Neural progenitor cell (in vitro differentiated cells): ENCODE data around the gene TIAM1. TPM values are rescaled to one million over a fixed set of nuclear protein-coding genes. Genes with fewer than 3 reads are reported as not detected.

Experiments used
- DNase-seq: peaks from one replicate; pipeline ENCODE4 v3.0.0-alpha.2; 2016; ENCODE audit warnings: low spot score
- H2AFZ ChIP-seq: fragments of 200-600 bp; sonication (generic); replicated peaks from 2 replicates; pipeline ENCODE4 v1.6.1; 2016; ENCODE audit warnings: antibody characterized with exemption
- H3F3A ChIP-seq: fragments of 200-600 bp; sonication (generic); 2 replicates; pipeline ENCODE4 v1.6.1; 2016; ENCODE audit warnings: antibody characterized with exemption, low read depth
- H3K27ac ChIP-seq: fragments of 200-600 bp; sonication (generic); 2 replicates; pipeline ENCODE4 v1.5.1; 2016; ENCODE audit warnings: mild to moderate bottlenecking
- H3K27me3 ChIP-seq: fragments of 200-600 bp; sonication (generic); 2 replicates; pipeline ENCODE4 v1.6.1; 2016; ENCODE audit warnings: mild to moderate bottlenecking, moderate library complexity
- H3K36me3 ChIP-seq: fragments of 200-600 bp; sonication (generic); 2 replicates; pipeline ENCODE4 v1.5.1; 2016
- H3K4me1 ChIP-seq: fragments of 200-600 bp; sonication (generic); 2 replicates; pipeline ENCODE4 v1.6.1; 2016; ENCODE audit warnings: mixed run types
- H3K4me2 ChIP-seq: fragments of 200-600 bp; sonication (generic); 2 replicates; pipeline ENCODE4 v1.6.1; 2016
- H3K4me3 ChIP-seq: fragments of 200-600 bp; sonication (generic); 2 replicates; pipeline ENCODE4 v1.5.1; 2016
- H3K79me2 ChIP-seq: fragments of 200-600 bp; sonication (generic); 2 replicates; pipeline ENCODE4 v1.6.1; 2016; ENCODE audit warnings: low read depth
- H3K9ac ChIP-seq: fragments of 200-600 bp; sonication (generic); 2 replicates; pipeline ENCODE4 v1.6.1; 2016
- H3K9me3 ChIP-seq: fragments of 200-600 bp; sonication (generic); 2 replicates; pipeline ENCODE4 v1.5.1; 2016; ENCODE audit warnings: low read depth
- H4K20me1 ChIP-seq: fragments of 200-600 bp; sonication (generic); 2 replicates; pipeline ENCODE4 v1.6.1; 2016; ENCODE audit warnings: low read depth
- H3K27ac Mint-ChIP-seq: 3 replicates; pipeline ENCODE4 v1.8.0; 2021; ENCODE audit warnings: mixed read lengths
- H3K27me3 Mint-ChIP-seq: 2 replicates; pipeline ENCODE4 v1.8.0; 2022; ENCODE audit warnings: low read depth, mild to moderate bottlenecking, inconsistent platforms, moderate library complexity, mixed read lengths; ENCODE audit not compliant: insufficient read depth
- H3K36me3 Mint-ChIP-seq: 3 replicates; pipeline ENCODE4 v1.8.0; 2021; ENCODE audit warnings: mixed read lengths
- H3K4me1 Mint-ChIP-seq: 3 replicates; pipeline ENCODE4 v1.8.0; 2021; ENCODE audit warnings: mixed read lengths
- H3K4me3 Mint-ChIP-seq: 3 replicates; pipeline ENCODE4 v1.8.0; 2021; ENCODE audit warnings: mild to moderate bottlenecking, moderate library complexity, mixed read lengths
- H3K9me3 Mint-ChIP-seq: 3 replicates; pipeline ENCODE4 v1.8.0; 2020; ENCODE audit warnings: mixed read lengths
- EZH2 ChIP-seq: fragments of 200-600 bp; sonication (generic); IDR thresholded peaks from 2 replicates; pipeline ENCODE4 v1.6.1; 2017; ENCODE audit warnings: antibody characterized with exemption, mild to moderate bottlenecking, moderate library complexity
- EZH2phosphoT487 ChIP-seq: fragments of 200-600 bp; sonication (generic); IDR thresholded peaks from 2 replicates; pipeline ENCODE4 v1.6.1; 2017; ENCODE audit warnings: antibody characterized with exemption
- total RNA-seq: library from RNA; depleted of rRNA; stranded (reverse); fragments of >200 nt; gene quantifications from 2 replicates; pipeline ENCODE4 v1.2.3, GENCODE V29; 2015; ENCODE audit warnings: low replicate concordance
- TF ChIP-seq, protein P1 (sequence below): fragments of 200-600 bp; sonication (generic); IDR thresholded peaks from 2 replicates; pipeline ENCODE4 v1.5.1; 2017; ENCODE audit warnings: antibody characterized with exemption, mild to moderate bottlenecking

The TIAM1 gene
- total RNA-seq, 1 donor from 2014 or later: 27.2 TPM

- H3F3A ChIP-seq: no peaks in the 10 kb centered on the region
- no peaks in the 10 kb centered on the region for H4K20me1 ChIP-seq
- H2AFZ ChIP-seq: no peak overlapping the region
- H3K4me1 Mint-ChIP-seq: no peaks in the 10 kb centered on the region
- H3K4me2 ChIP-seq: no peak overlapping the region
- no peak overlapping the region for H3K27ac Mint-ChIP-seq
- no peak for DNase-seq
- H3K36me3 Mint-ChIP-seq: peaks cover 27% of the 10 kb centered on the region
- H3K4me3 ChIP-seq: no peak overlapping the region
- TF ChIP-seq EZH2phosphoT487 (no peak), EZH2 (no peak)
- TF ChIP-seq, protein P1, sequence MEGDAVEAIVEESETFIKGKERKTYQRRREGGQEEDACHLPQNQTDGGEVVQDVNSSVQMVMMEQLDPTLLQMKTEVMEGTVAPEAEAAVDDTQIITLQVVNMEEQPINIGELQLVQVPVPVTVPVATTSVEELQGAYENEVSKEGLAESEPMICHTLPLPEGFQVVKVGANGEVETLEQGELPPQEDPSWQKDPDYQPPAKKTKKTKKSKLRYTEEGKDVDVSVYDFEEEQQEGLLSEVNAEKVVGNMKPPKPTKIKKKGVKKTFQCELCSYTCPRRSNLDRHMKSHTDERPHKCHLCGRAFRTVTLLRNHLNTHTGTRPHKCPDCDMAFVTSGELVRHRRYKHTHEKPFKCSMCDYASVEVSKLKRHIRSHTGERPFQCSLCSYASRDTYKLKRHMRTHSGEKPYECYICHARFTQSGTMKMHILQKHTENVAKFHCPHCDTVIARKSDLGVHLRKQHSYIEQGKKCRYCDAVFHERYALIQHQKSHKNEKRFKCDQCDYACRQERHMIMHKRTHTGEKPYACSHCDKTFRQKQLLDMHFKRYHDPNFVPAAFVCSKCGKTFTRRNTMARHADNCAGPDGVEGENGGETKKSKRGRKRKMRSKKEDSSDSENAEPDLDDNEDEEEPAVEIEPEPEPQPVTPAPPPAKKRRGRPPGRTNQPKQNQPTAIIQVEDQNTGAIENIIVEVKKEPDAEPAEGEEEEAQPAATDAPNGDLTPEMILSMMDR: no peak
- H3K27me3 Mint-ChIP-seq: peaks cover 2% of the 10 kb centered on the region
- H3K27ac ChIP-seq: no peak overlapping the region
- peaks cover 4% of the 10 kb centered on the region for H3K4me1 ChIP-seq
- no peaks in the 10 kb centered on the region for H3K36me3 ChIP-seq
- no peaks in the 10 kb centered on the region for H3K9me3 ChIP-seq
- no peak overlapping the region for H3K9ac ChIP-seq
- H3K27me3 ChIP-seq: no peaks in the 10 kb centered on the region
- H3K4me3 Mint-ChIP-seq: no peak overlapping the region
- H3K9me3 Mint-ChIP-seq: no peaks in the 10 kb centered on the region
- no peaks in the 10 kb centered on the region for H3K79me2 ChIP-seq
Observed at GRCh38 chr21:31196724-31197123, 147.3 kb downstream of the TIAM1 start.

- TF ChIP-seq, protein P1: no peak
- no peak for TF ChIP-seq EZH2
- no peak for TF ChIP-seq EZH2phosphoT487
- H3K4me3 ChIP-seq: no peak overlapping the region
- H3K27me3 Mint-ChIP-seq: peaks cover 2% of the 10 kb centered on the region
Observed at GRCh38 chr21:31195334-31196015, 148.6 kb downstream of the TIAM1 start.

GRCh38 chr21:31194510-31195293, 149.4 kb downstream of the TIAM1 start:
- Histone ChIP-seq H3K4me1 (peaks cover 4% of the 10 kb centered on the region), H4K20me1 (no peaks in the 10 kb centered on the region), H3K27ac (no peak overlapping the region), H2AFZ (no peak overlapping the region), H3K27me3 (no peaks in the 10 kb centered on the region), H3K9ac (no peak overlapping the region), H3K4me2 (no peak overlapping the region), H3K79me2 (no peaks in the 10 kb centered on the region), H3F3A (no peaks in the 10 kb centered on the region), H3K36me3 (no peaks in the 10 kb centered on the region), H3K9me3 (no peaks in the 10 kb centered on the region), H3K4me3 (no peak overlapping the region)
- Mint-ChIP-seq H3K4me1 (no peaks in the 10 kb centered on the region), H3K36me3 (peaks cover 28% of the 10 kb centered on the region), H3K4me3 (no peak overlapping the region), H3K9me3 (no peaks in the 10 kb centered on the region), H3K27me3 (peaks cover 2% of the 10 kb centered on the region), H3K27ac (no peak overlapping the region)
- TF ChIP-seq EZH2: no peak
- TF ChIP-seq EZH2phosphoT487: no peak
- TF ChIP-seq, protein P1: no peak
- no peak for DNase-seq

More at GRCh38 chr21:31195334-31196015, 148.6 kb downstream of the TIAM1 start:
- Mint-ChIP-seq H3K27ac (no peak overlapping the region), H3K36me3 (peaks cover 27% of the 10 kb centered on the region), H3K4me3 (no peak overlapping the region), H3K4me1 (no peaks in the 10 kb centered on the region), H3K9me3 (no peaks in the 10 kb centered on the region)
- peaks cover 4% of the 10 kb centered on the region for H3K4me1 ChIP-seq
- no peaks in the 10 kb centered on the region for H3K79me2 ChIP-seq
- H3K9ac ChIP-seq: no peak overlapping the region
- no peaks in the 10 kb centered on the region for H4K20me1 ChIP-seq
- no peaks in the 10 kb centered on the region for H3K9me3 ChIP-seq
- no peak overlapping the region for H3K27ac ChIP-seq
- no peak overlapping the region for H3K4me2 ChIP-seq
- no peaks in the 10 kb centered on the region for H3F3A ChIP-seq
- no peak overlapping the region for H2AFZ ChIP-seq
- no peaks in the 10 kb centered on the region for H3K27me3 ChIP-seq
- H3K36me3 ChIP-seq: no peaks in the 10 kb centered on the region
- no peak for DNase-seq
